ENCODE results near the gene PPP1R14C.
"Not testable (repeated sequence)": the region's sequence is repeated elsewhere in the genome, so short reads cannot be mapped to it uniquely, and the experiment has no call there.

PPP1R14C gene

GRCh38 chr6:150142670-150143515 is at the start of gene PPP1R14C:
Gene PPP1R14C, plus strand, starts transcription at chr6:150143044. Its CDS starts 149 bp downstream, at chr6:150143193.
- DNase-seq: peak; percentile 47

GRCh38 chr6:150093397-150093796 is 49.4 kb upstream of the PPP1R14C start:
- DNase-seq: no peak

GRCh38 chr6:150098155-150098554 is 44.7 kb upstream of the PPP1R14C start:
- no peak for DNase-seq

GRCh38 chr6:150099546-150099945 is 43.3 kb upstream of the PPP1R14C start:
- no peak for DNase-seq

GRCh38 chr6:150099953-150100352 is 42.9 kb upstream of the PPP1R14C start:
- no peak for DNase-seq

GRCh38 chr6:150100745-150101144 is 42.1 kb upstream of the PPP1R14C start:
- no peak for DNase-seq

GRCh38 chr6:150102750-150103270 is 40.0 kb upstream of the PPP1R14C start:
- no peak for DNase-seq

GRCh38 chr6:150112233-150112632 is 30.6 kb upstream of the PPP1R14C start:
- DNase-seq: no peak

- DNase-seq: no peak
Measured at GRCh38 chr6:150115769-150116168, 27.1 kb upstream of the PPP1R14C start.

GRCh38 chr6:150116200-150116800 is 26.5 kb upstream of the PPP1R14C start:
- DNase-seq: no peak

- no peak for DNase-seq
Measured at GRCh38 chr6:150118203-150118602, 24.6 kb upstream of the PPP1R14C start.

- peak; percentile 59 for DNase-seq
Measured at GRCh38 chr6:150118627-150119026, 24.2 kb upstream of the PPP1R14C start.

GRCh38 chr6:150119173-150119572 is 23.7 kb upstream of the PPP1R14C start:
- peak; percentile 61 for DNase-seq

GRCh38 chr6:150123645-150124044 is 19.2 kb upstream of the PPP1R14C start:
- DNase-seq: no peak

- DNase-seq: no peak
Measured at GRCh38 chr6:150124235-150124634, 18.6 kb upstream of the PPP1R14C start.

- no peak for DNase-seq
Measured at GRCh38 chr6:150126641-150127291, 16.1 kb upstream of the PPP1R14C start.

- DNase-seq: peak; percentile 32
Measured at GRCh38 chr6:150128425-150128824, 14.4 kb upstream of the PPP1R14C start.

- DNase-seq: no peak
Measured at GRCh38 chr6:150129616-150130505, 13.0 kb upstream of the PPP1R14C start.

- no peak for DNase-seq
Measured at GRCh38 chr6:150133686-150134085, 9.2 kb upstream of the PPP1R14C start.

GRCh38 chr6:150134280-150134920 is 8.4 kb upstream of the PPP1R14C start:
- DNase-seq: no peak

GRCh38 chr6:150137711-150138110 is 5.1 kb upstream of the PPP1R14C start:
- not testable (repeated sequence) for DNase-seq

- no peak for DNase-seq
Measured at GRCh38 chr6:150138638-150139037, 4.2 kb upstream of the PPP1R14C start.

Data from NCI-H1092 (cell line).